CD14-positive monocyte (primary cell): ENCODE data around the gene GRID1. TPM values are rescaled to one million over a fixed set of nuclear protein-coding genes. Genes with fewer than 3 reads are reported as not detected.
A peak's percentile ranks its signal among the peaks of the same experiment; 100 is the strongest.

Experiments used
- DNase-seq, 3 donors: peaks; one replicate each; pipeline ENCODE4 v3.0.0-alpha.2; 2011 to 2022
- H2AFZ ChIP-seq: 2 replicates; pipeline ENCODE4 v1.6.0; 2012; ENCODE audit warnings: mild to moderate bottlenecking, low read depth, low read length, inconsistent platforms; ENCODE audit not compliant: insufficient read depth, poor library complexity, severe bottlenecking
- H3K27ac ChIP-seq, 2 donors: 1 replicate in 1 of 2; 2 replicates in 1 of 2; pipeline ENCODE4 v1.5.1; 2012 to 2013; ENCODE audit warnings: low read length in 2 of 2, control low read depth in 1 of 2, inconsistent platforms in 1 of 2, low read depth in 1 of 2, mild to moderate bottlenecking in 1 of 2
- H3K27me3 ChIP-seq, 2 donors: one replicate each; pipeline versions ENCODE4 v1.6.0 to v1.6.1; 2011 to 2013; ENCODE audit warnings: low read length in 2 of 2; ENCODE audit not compliant: control insufficient read depth in 2 of 2, insufficient read depth in 2 of 2
- H3K36me3 ChIP-seq, 2 donors: replicated peaks in 1 of 2; 1 replicate in 1 of 2; 2 replicates in 1 of 2; pipeline versions ENCODE4 v1.5.1 to v1.6.1; 2012 to 2013; ENCODE audit warnings: low read length in 2 of 2, control low read depth in 1 of 2, inconsistent platforms in 1 of 2, mild to moderate bottlenecking in 1 of 2; ENCODE audit not compliant: insufficient read depth in 2 of 2, control insufficient read depth in 1 of 2
- H3K4me1 ChIP-seq, 2 donors: 1 replicate in 1 of 2; 2 replicates in 1 of 2; pipeline versions ENCODE4 v1.5.1 to v1.6.1; 2012 to 2013; ENCODE audit warnings: low read length in 2 of 2, control low read depth in 1 of 2, inconsistent platforms in 1 of 2, mild to moderate bottlenecking in 1 of 2, moderate library complexity in 1 of 2; ENCODE audit not compliant: insufficient read depth in 2 of 2, control insufficient read depth in 1 of 2
- H3K4me2 ChIP-seq: replicated peaks from 2 replicates; pipeline ENCODE3; 2012; ENCODE audit warnings: low read length, moderate library complexity, mild to moderate bottlenecking; ENCODE audit not compliant: poor library complexity, severe bottlenecking; ENCODE audit errors: extremely low read depth
- H3K4me3 ChIP-seq, 3 experiments: fragments of 200-600 bp in 1 of 3; sonication (generic) in 1 of 3; replicated peaks in 1 of 3; 1 replicate in 2 of 3; 2 replicates in 1 of 3; pipeline ENCODE4 v1.5.1; 2011 to 2013; ENCODE audit warnings: low read length in 3 of 3, mild to moderate bottlenecking in 3 of 3, control low read depth in 2 of 3, low read depth in 2 of 3, inconsistent platforms in 1 of 3, moderate library complexity in 1 of 3
- H3K79me2 ChIP-seq: 2 replicates; pipeline ENCODE4 v1.6.0; 2012; ENCODE audit warnings: mild to moderate bottlenecking, control low read depth, inconsistent platforms, low read length, moderate library complexity; ENCODE audit not compliant: insufficient read depth
- H3K9ac ChIP-seq: 2 replicates; pipeline ENCODE4 v1.6.0; 2017; ENCODE audit warnings: low read length, mild to moderate bottlenecking; ENCODE audit not compliant: insufficient read depth, poor library complexity, severe bottlenecking
- H3K9me3 ChIP-seq, 2 donors: replicated peaks in 1 of 2; 1 replicate in 1 of 2; 2 replicates in 1 of 2; pipeline versions ENCODE4 v1.5.1 to v1.6.1; 2012 to 2013; ENCODE audit warnings: low read length in 2 of 2, control low read depth in 1 of 2; ENCODE audit not compliant: control insufficient read depth in 1 of 2, insufficient read depth in 1 of 2
- H4K20me1 ChIP-seq: 2 replicates; pipeline ENCODE4 v1.6.0; 2012; ENCODE audit warnings: mild to moderate bottlenecking, low read length, control low read depth, moderate library complexity; ENCODE audit not compliant: insufficient read depth
- H3K27ac Mint-ChIP-seq, 7 donors: one replicate each; pipeline ENCODE4 v1.8.0; 2020; ENCODE audit warnings: mild to moderate bottlenecking in 7 of 7, mixed read lengths in 7 of 7, moderate library complexity in 6 of 7, inconsistent platforms in 2 of 7
- H3K27me3 Mint-ChIP-seq, 3 donors: one replicate each; pipeline ENCODE4 v1.8.0; 2021 to 2022; ENCODE audit warnings: low read depth in 3 of 3, mild to moderate bottlenecking in 3 of 3, mixed read lengths in 3 of 3, moderate library complexity in 3 of 3, inconsistent platforms in 1 of 3
- H3K36me3 Mint-ChIP-seq, 2 donors: one replicate each; pipeline ENCODE4 v1.8.0; 2020; ENCODE audit warnings: mixed read lengths in 2 of 2, inconsistent platforms in 1 of 2, mild to moderate bottlenecking in 1 of 2
- H3K4me1 Mint-ChIP-seq: one replicate; pipeline ENCODE4 v1.8.0; 2020; ENCODE audit warnings: mild to moderate bottlenecking, mixed read lengths
- H3K4me3 Mint-ChIP-seq, 2 donors: one replicate each; pipeline ENCODE4 v1.8.0; 2020; ENCODE audit warnings: mild to moderate bottlenecking in 2 of 2, mixed read lengths in 2 of 2, moderate library complexity in 1 of 2
- H3K9me3 Mint-ChIP-seq, 7 donors: one replicate each; pipeline ENCODE4 v1.8.0; 2020 to 2022; ENCODE audit warnings: mixed read lengths in 7 of 7, mild to moderate bottlenecking in 6 of 7, moderate library complexity in 6 of 7, inconsistent platforms in 2 of 7
- WGBS: methylation state at CpG from one replicate; pipeline ENCODE4 v1.1.5; 2013; ENCODE audit warnings: missing lambda C conversion rate; ENCODE audit not compliant: insufficient coverage; 5-methylcytosine and 5-hydroxymethylcytosine counted together
- intact Hi-C, 2 donors: fragments of 100-400 bp; cut with micrococcal nuclease; formaldehyde crosslinking; loops; one replicate each; pipeline versions ENCODE4 v1.15.0 to v1.15.1; 2023
- polyA plus RNA-seq, 3 donors: library from polyadenylated mRNA; depleted of rRNA in 1 of 3; unstranded in 2 of 3; stranded (reverse) in 1 of 3; fragments of 300-500 nt in 2 of 3; fragments of >200 nt in 1 of 3; fragmentation: Illumina TruSeq in 2 of 3; gene quantifications; 1 replicate in 2 of 3; 2 replicates in 1 of 3; pipeline ENCODE4 v1.2.3, GENCODE V29; 2012 to 2021
- TF ChIP-seq, protein P1 (sequence below): fragments of 200-600 bp; IDR thresholded peaks from one replicate; pipeline ENCODE4 v1.8.0; 2022; ENCODE audit warnings: antibody characterized with exemption, mild to moderate bottlenecking

GRID1 gene
- polyA plus RNA-seq, 3 donors, result not detected

GRCh38 chr10:86362586-86363183, 3.9 kb downstream of the GRID1 start:
- Mint-ChIP-seq H3K9me3 (peaks cover 0 to 20% (median 7%) of the 10 kb centered on the region in 7 donors), H3K4me3 (peak overlapping the region in 1 of 2 donors; percentile 83), H3K27ac (peak overlapping the region in 1 of 7 donors; percentile 8), H3K36me3 (peaks cover 6 to 9% of the 10 kb centered on the region in 2 donors), H3K4me1 (peaks cover 37% of the 10 kb centered on the region), H3K27me3 (peaks cover 49 to 63% (median 53%) of the 10 kb centered on the region in 3 donors)
- Histone ChIP-seq H3K4me2 (peak overlapping the region; percentile 26), H3K79me2 (no peaks in the 10 kb centered on the region), H3K4me1 (peaks cover 35 to 42% of the 10 kb centered on the region in 2 donors), H3K9me3 (peaks cover 9 to 31% of the 10 kb centered on the region in 2 donors), H4K20me1 (no peaks in the 10 kb centered on the region), H3K36me3 (no peaks in the 10 kb centered on the region), H2AFZ (no peak overlapping the region), H3K9ac (no peak overlapping the region), H3K4me3 (no peak overlapping the region), H3K27ac (no peak overlapping the region), H3K27me3 (peaks cover 43 to 51% of the 10 kb centered on the region in 2 donors)
- TF ChIP-seq, protein P1, sequence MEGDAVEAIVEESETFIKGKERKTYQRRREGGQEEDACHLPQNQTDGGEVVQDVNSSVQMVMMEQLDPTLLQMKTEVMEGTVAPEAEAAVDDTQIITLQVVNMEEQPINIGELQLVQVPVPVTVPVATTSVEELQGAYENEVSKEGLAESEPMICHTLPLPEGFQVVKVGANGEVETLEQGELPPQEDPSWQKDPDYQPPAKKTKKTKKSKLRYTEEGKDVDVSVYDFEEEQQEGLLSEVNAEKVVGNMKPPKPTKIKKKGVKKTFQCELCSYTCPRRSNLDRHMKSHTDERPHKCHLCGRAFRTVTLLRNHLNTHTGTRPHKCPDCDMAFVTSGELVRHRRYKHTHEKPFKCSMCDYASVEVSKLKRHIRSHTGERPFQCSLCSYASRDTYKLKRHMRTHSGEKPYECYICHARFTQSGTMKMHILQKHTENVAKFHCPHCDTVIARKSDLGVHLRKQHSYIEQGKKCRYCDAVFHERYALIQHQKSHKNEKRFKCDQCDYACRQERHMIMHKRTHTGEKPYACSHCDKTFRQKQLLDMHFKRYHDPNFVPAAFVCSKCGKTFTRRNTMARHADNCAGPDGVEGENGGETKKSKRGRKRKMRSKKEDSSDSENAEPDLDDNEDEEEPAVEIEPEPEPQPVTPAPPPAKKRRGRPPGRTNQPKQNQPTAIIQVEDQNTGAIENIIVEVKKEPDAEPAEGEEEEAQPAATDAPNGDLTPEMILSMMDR, result no peak
- 31% methylated on average over 14 of the region's 15 CpGs for WGBS
- no peak for DNase-seq
- intact Hi-C loops, result no loop called here

GRCh38 chr10:86362129-86362527, 4.5 kb downstream of the GRID1 start:
- intact Hi-C loops, result no loop called here
- no CpG with 5 or more reads among the region's 2 CpGs for WGBS
- H3K4me3 ChIP-seq, result no peak overlapping the region

More at GRCh38 chr10:86362129-86362527, 4.5 kb downstream of the GRID1 start:
- Histone ChIP-seq H3K9ac (no peak overlapping the region), H3K36me3 (no peaks in the 10 kb centered on the region), H3K27ac (no peak overlapping the region), H3K4me1 (peaks cover 37 to 44% of the 10 kb centered on the region in 2 donors), H3K9me3 (peaks cover 9 to 29% of the 10 kb centered on the region in 2 donors), H4K20me1 (no peaks in the 10 kb centered on the region), H3K27me3 (peaks cover 37 to 45% of the 10 kb centered on the region in 2 donors), H2AFZ (no peak overlapping the region), H3K4me2 (no peak overlapping the region), H3K79me2 (no peaks in the 10 kb centered on the region)
- no peak overlapping the region for H3K27ac Mint-ChIP-seq
- no peak for DNase-seq
- peaks cover 42% of the 10 kb centered on the region for H3K4me1 Mint-ChIP-seq
- peaks cover 44 to 57% (median 48%) of the 10 kb centered on the region in 3 donors for H3K27me3 Mint-ChIP-seq
- H3K9me3 Mint-ChIP-seq, result peaks cover 0 to 20% (median 7%) of the 10 kb centered on the region in 7 donors
- TF ChIP-seq, protein P1, result no peak
- H3K36me3 Mint-ChIP-seq, result peaks cover 6 to 9% of the 10 kb centered on the region in 2 donors
- H3K4me3 Mint-ChIP-seq, result peak overlapping the region in 1 of 2 donors; percentile 83
